Transverse colon (tissue), 4 donors: ENCODE data around the gene TRAPPC3L. TPM values are rescaled to one million over a fixed set of nuclear protein-coding genes. Genes with fewer than 3 reads are reported as not detected.
A peak's percentile ranks its signal among the peaks of the same experiment; 100 is the strongest.

Experiments
- DNase-seq: peaks from one replicate; pipeline ENCODE4 v3.0.0-alpha.2; 2019
- H3K27ac ChIP-seq, 4 donors: fragments of 200-600 bp; sonication (generic); 2 replicates each; pipeline ENCODE4 v1.5.1; 2016 to 2018; ENCODE audit warnings: inconsistent platforms in 4 of 4
- H3K27me3 ChIP-seq: fragments of 200-600 bp; sonication (generic); 2 replicates; pipeline ENCODE4 v1.5.1; 2017; ENCODE audit warnings: inconsistent platforms
- H3K36me3 ChIP-seq, 4 donors: fragments of 200-600 bp; sonication (generic); 2 replicates each; pipeline ENCODE4 v1.5.1; 2017 to 2019; ENCODE audit warnings: inconsistent platforms in 4 of 4
- H3K4me1 ChIP-seq, 4 donors: fragments of 200-600 bp; sonication (generic); 2 replicates each; pipeline ENCODE4 v1.5.1; 2017 to 2020; ENCODE audit warnings: inconsistent platforms in 4 of 4
- H3K4me3 ChIP-seq, 4 donors: fragments of 200-600 bp; sonication (generic); 1 replicate in 1 of 4; 2 replicates in 3 of 4; pipeline versions ENCODE4 v1.5.1 to v1.6.1; 2017 to 2019; ENCODE audit warnings: inconsistent platforms in 4 of 4
- H3K9me3 ChIP-seq, 2 donors: fragments of 200-600 bp; sonication (generic); 2 replicates each; pipeline ENCODE4 v1.5.1; 2017 to 2019; ENCODE audit warnings: inconsistent platforms in 2 of 2
- CTCF ChIP-seq, 5 experiments: fragments of 200-600 bp in 3 of 5; fragments of 450-650 bp in 2 of 5; sonication (generic) in 3 of 5; IDR thresholded peaks; 1 replicate in 2 of 5; 2 replicates in 3 of 5; pipeline ENCODE4 v1.5.1; 2016 to 2017; ENCODE audit warnings: antibody characterized with exemption in 5 of 5, inconsistent platforms in 3 of 5, mild to moderate bottlenecking in 2 of 5, moderate library complexity in 1 of 5
- EP300 ChIP-seq: sonication (generic); formaldehyde crosslinking; IDR thresholded peaks from one replicate; pipeline ENCODE4 v1.6.1; 2017; ENCODE audit warnings: antibody characterized with exemption, low read depth
- POLR2A ChIP-seq: fragments of 450-650 bp; IDR thresholded peaks from one replicate; pipeline ENCODE4 v1.6.1; 2016; ENCODE audit warnings: antibody characterized with exemption, mild to moderate bottlenecking, moderate library complexity
- POLR2AphosphoS5 ChIP-seq, 3 donors: sonication (generic); formaldehyde crosslinking; IDR thresholded peaks; one replicate each; pipeline ENCODE4 v1.6.1; 2016; ENCODE audit warnings: antibody characterized with exemption in 3 of 3
- WGBS, 2 donors: methylation state at CpG; one replicate each; pipeline ENCODE4 v1.1.5; 2018; ENCODE audit warnings: low coverage in 1 of 2; 5-methylcytosine and 5-hydroxymethylcytosine counted together
- in situ Hi-C, 4 donors: fragments of 200-750 bp; cut with MboI; loops; one replicate each; pipeline versions ENCODE4 v1.15.0 to v1.15.1; 2017; ENCODE audit warnings: low sequenced_read_pairs in 3 of 4, low pct_ligation_motif_present in 1 of 4, low pct_unique_long_range_greater_than_20kb in 1 of 4
- intact Hi-C: fragments of 100-400 bp; cut with DNase I; formaldehyde crosslinking; loops from one replicate; pipeline ENCODE4 v1.15.1; 2023; ENCODE audit warnings: low total_unique reads
- total RNA-seq, 4 donors: library from RNA; depleted of rRNA; stranded (reverse); fragments of >200 nt; gene quantifications; one replicate each; pipeline ENCODE4 v1.1.0, GENCODE V29; 2016

TRAPPC3L gene
- total RNA-seq, 4 donors from 2014 or later, result not detected

GRCh38 chr6:116562614-116563013, 17.1 kb upstream of the TRAPPC3L start:
- Histone ChIP-seq H3K36me3 (no peaks in the 10 kb centered on the region), H3K4me3 (no peak overlapping the region), H3K9me3 (no peaks in the 10 kb centered on the region), H3K27me3 (peaks cover 18% of the 10 kb centered on the region), H3K4me1 (peaks cover 0 to 7% (median 0%) of the 10 kb centered on the region in 4 donors), H3K27ac (no peak overlapping the region)
- DNase-seq, result no peak
- in situ Hi-C loops, result no loop called here
- WGBS, 2 donors, result 65 to 77% methylated on average over 3 of the region's 3 CpGs
- intact Hi-C loops, result no loop called here
- TF ChIP-seq POLR2AphosphoS5 (IDR thresholded peaks at IDR 0.05) (no peak), EP300 (no peak), CTCF (IDR thresholded peaks at IDR 0.05) (no peak), POLR2A (no peak)

- intact Hi-C loops, result no loop called here
- Histone ChIP-seq H3K9me3 (no peaks in the 10 kb centered on the region), H3K4me1 (peaks cover 0 to 7% (median 0%) of the 10 kb centered on the region in 4 donors), H3K27ac (no peak overlapping the region), H3K4me3 (no peak overlapping the region), H3K27me3 (peaks cover 18% of the 10 kb centered on the region), H3K36me3 (no peaks in the 10 kb centered on the region)
- no peak for TF ChIP-seq CTCF (IDR thresholded peaks at IDR 0.05)
- no peak for TF ChIP-seq EP300
- TF ChIP-seq POLR2AphosphoS5 (IDR thresholded peaks at IDR 0.05), result no peak
- no peak for TF ChIP-seq POLR2A
- 91% methylated on average over 4 of the region's 4 CpGs for WGBS, 2 donors
- in situ Hi-C loops, result no loop called here
- DNase-seq, result no peak
Observed at GRCh38 chr6:116562019-116562403, 16.5 kb upstream of the TRAPPC3L start.

- WGBS, 2 donors, result 43 to 44% methylated on average over 4 to 9 of the region's 9 CpGs
- H3K27me3 ChIP-seq, result peaks cover 18% of the 10 kb centered on the region
- H3K4me3 ChIP-seq, result peak overlapping the region in 1 of 4 donors; percentile 33
- DNase-seq, result peak; percentile 75
- no peaks in the 10 kb centered on the region for H3K36me3 ChIP-seq
- peaks cover 0 to 7% (median 0%) of the 10 kb centered on the region in 4 donors for H3K4me1 ChIP-seq
- no peak for TF ChIP-seq POLR2AphosphoS5 (IDR thresholded peaks at IDR 0.05)
- peak; percentile 77 to 95 (median 87) for TF ChIP-seq CTCF (IDR thresholded peaks at IDR 0.05)
- intact Hi-C loops (no loop called here), in situ Hi-C loops (no loop called here)
- H3K9me3 ChIP-seq, result no peaks in the 10 kb centered on the region
- H3K27ac ChIP-seq, result no peak overlapping the region
Observed at GRCh38 chr6:116561377-116562018, 16.0 kb upstream of the TRAPPC3L start.

GRCh38 chr6:116560130-116560529, 14.6 kb upstream of the TRAPPC3L start:
- peaks cover 0 to 5% (median 0%) of the 10 kb centered on the region in 4 donors for H3K4me1 ChIP-seq
- TF ChIP-seq POLR2AphosphoS5 (IDR thresholded peaks at IDR 0.05) (no peak), POLR2A (no peak), EP300 (no peak), CTCF (IDR thresholded peaks at IDR 0.05) (no peak)
- no peak for DNase-seq
- no peaks in the 10 kb centered on the region for H3K9me3 ChIP-seq
- no peak overlapping the region for H3K4me3 ChIP-seq
- in situ Hi-C loops (no loop called here), intact Hi-C loops (no loop called here)
- WGBS, 2 donors, result 79 to 81% methylated on average over 2 of the region's 2 CpGs
- H3K27me3 ChIP-seq, result peaks cover 9% of the 10 kb centered on the region
- H3K36me3 ChIP-seq, result no peaks in the 10 kb centered on the region
- H3K27ac ChIP-seq, result no peak overlapping the region
